ENCODE measurements around the gene ATP6V0A4. TPM values are rescaled to one million over a fixed set of nuclear protein-coding genes. Genes with fewer than 3 reads are reported as not detected.

ATP6V0A4 gene
- polyA plus RNA-seq, 4 donors = 61.9 to 79.1 (median 68.1) TPM

DNA sequence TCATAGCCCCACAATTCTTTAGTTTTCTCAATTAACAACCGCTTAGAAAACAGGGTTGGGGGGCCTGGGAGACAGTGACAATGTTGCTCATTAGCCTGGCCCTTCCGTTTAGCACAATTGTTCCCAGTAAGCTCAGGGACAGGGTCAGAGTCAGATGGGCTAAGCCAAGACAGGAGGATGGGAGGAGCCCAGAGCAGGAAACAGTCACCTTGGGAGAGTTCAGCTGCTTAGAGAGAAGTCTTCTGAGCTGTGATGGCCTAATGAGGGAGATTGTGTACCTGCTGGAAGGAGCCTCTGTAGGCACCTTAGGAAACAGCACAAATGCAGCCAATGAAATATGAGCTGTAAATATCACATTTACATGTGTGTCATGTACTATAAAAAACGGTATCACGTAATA, 132.7 kb downstream of the ATP6V0A4 start:
- no peak for DNase-seq (ENCODE audit: low read depth in 4 of 4, low spot score in 2 of 4)

DNA sequence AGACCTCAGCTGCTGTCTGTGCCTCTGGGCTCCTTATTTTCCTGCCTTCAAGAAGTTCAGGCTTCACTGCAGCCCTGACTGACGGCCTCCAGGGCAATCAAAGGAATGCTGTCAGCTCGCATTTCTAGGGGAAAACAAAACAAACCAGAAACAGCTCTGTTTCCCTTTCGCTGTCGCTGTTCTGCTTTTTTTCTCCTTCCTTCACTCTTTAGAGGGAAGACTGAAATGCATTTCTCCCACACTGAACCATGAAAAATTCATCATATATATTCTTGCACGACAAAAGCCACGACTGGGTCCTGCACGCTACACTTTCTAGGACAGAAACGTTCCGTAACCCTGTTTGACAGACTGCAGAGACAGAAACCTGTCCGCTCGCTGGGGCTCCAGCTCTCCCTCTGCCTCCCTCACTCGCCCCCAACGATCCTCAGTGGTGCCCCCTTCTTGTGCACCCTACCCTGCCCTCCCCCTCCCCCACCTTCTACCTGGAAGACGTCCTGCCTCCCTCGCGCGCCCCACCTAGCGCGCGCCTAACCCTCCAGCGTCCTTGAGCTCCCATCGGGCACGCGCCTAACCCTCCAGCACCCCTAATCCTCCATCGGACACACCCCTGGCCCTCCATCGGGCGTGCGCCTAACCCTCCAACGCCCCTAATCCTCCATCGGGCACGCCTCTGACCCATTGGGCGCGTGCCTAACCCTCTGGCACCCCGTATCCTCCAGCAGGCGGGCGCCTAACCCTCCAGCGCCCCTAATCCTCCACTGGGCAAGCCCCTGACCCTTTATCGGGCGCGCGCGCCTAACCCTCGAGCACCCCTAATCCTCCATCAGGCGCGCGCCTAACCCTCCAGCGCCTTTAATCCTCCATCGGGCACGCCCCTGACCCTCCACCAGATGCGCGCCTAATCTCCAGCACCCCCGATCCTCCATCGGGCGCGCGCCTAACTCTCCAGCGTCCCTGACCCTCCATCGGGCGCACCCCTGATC, 134.0 kb downstream of the ATP6V0A4 start:
- DNase-seq (ENCODE audit: low read depth in 4 of 4, low spot score in 2 of 4) = peak in 2 of 4 donors; percentile 43 to 61

DNA sequence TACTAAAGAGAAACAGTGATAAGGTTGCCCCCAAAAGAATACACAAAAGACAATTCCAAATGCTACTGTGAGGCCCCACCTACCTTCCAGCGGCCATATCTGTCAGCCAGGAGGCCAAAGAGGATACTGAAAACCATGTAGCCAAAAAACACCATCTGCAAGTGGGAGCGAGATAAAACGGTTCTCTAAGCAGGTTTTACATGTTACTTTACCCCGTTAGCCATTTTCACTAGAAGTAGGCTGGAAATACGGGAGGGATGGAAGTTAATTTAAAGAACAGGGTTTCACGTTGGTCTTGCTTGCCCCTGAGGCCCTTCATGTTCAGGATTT, 135.0 kb downstream of the ATP6V0A4 start:
- DNase-seq (ENCODE audit: low read depth in 4 of 4, low spot score in 2 of 4) = no peak

DNA sequence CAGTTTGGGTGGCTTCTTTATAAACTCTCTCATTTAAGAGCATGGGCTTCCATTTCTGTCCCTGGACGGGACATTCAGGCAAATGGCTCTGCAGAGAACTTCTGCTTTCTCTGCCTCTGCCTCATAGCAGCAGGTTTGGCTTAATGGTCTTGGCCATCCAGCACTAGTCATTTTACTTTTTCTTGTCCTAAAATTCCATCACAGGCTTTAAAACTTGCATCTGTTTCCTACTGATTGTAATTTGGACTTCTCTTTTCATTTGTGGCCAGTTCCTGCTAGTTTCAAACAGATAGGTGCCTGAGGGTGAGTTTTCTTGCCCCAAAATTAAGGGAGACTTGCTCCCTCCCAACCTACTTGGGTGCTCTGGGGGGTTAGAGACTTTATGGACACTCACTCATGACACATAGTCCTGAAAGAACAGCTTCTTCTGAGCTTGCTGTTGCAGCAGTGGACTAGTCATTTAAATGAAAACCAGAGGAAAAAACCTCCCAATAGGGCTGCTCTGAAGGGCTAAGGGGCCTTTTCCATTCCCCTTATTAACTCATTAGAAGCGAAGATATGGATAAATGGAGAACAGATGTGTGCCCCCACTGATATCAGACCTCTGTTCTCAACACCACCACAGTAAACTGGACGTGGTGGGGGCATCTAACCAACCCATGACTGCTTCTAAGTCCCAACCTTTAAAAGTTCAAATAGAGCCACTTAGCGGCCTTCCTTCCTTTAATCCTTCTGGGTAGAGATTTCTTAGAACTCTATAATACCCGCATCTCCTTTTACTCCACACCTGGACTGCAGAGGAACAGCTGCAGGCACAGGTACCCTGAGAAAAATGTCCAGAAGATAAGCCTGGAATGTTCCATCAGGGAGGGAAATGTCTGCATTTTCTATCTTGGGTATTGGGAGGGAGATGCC, 135.7 kb downstream of the ATP6V0A4 start:
- no peak for DNase-seq (ENCODE audit: low read depth in 4 of 4, low spot score in 2 of 4)

DNA sequence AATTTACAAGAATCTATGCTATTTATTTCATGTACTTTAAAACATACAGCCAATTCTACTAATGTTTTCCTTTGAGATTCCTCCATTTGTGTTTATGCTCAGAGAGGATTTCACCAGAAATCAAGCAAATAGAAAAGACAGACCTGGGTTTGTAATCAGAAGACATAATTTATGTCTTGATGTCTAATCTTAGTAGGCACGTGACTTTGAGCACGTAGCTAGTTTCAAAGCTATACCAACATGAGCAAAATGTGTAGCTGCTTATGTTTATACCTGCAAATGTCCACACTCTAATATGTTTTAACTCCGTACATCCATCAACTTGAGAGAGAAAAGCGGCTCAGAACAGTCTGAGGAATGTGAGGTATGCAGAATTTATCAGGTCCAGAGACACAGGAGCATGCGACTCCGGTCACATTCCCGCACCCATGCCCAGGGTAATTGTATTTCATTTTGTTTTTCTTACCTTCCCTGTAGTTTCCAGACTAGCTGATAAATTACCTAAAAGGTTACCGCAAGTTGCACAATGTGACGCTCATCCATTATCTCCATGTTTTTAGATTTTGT, 136.8 kb downstream of the ATP6V0A4 start:
- DNase-seq (ENCODE audit: low read depth in 4 of 4, low spot score in 2 of 4) = no peak

DNA sequence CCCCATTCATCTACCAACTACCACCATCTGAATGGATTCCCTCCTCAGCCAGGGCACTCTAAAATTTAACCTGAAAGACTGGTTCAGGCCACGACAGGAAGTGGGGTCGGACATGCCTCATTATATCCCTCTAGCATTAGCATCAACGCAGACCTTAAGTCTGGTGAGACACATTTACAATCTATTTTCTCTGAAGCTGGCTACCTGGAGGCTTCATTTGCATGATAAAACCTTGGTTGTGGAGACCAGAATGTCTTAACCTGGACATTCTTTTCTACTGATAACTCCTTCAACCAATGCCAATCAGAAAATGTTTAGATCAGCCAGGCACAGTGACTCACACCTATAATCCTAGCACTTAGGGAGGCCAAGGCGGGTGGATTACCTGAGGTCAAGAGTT, 139.1 kb downstream of the ATP6V0A4 start:
- DNase-seq (ENCODE audit: low read depth in 4 of 4, low spot score in 2 of 4) = no peak

DNA sequence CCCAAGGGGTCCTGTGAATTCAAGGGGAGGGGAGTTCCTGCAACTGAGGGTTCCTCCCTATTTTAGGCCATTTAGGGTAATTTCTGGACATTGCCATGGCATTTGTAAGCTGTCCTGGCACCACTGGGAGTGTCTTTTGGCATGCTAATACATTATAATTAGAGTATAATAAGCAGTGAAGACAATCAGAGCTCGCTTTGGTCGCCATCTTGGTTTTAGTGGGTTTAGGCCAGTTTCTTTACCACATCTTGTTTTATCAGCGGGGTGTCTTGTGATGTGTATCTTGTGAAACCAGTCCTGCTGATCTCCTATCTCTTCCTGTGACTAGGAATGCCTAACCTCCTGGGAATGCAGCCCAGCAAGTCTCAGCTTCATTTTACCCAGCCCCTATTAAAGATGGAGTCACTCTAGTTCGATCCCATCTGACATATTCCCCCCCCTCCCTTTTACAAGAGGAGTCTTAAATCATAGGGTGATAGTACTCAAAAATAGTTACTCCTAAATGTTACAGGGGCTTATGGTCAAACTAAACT, 140.1 kb downstream of the ATP6V0A4 start:
- DNase-seq (ENCODE audit: low read depth in 4 of 4, low spot score in 2 of 4) = no peak

DNA sequence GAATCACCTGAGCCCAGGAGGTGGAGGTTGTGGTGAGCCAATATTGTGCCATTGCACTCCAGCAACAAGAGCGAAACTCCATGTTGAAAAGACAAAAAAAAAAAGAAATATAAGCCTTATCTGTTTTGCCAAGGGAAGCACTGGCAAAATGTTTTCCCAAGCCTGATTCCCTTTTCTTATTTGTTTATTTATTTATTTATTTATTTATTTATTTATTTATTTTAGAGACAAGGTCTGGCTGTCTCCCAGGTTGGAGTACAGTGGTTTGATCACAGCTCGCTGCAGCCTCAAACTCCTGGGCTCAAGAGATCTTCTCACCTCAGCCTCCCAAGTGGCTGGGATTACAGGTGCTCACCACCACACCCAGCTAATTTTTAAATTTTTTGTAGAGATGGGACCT, 141.0 kb downstream of the ATP6V0A4 start:
- DNase-seq (ENCODE audit: low read depth in 4 of 4, low spot score in 2 of 4) = no peak

Other genes starting within 250 kb of the ATP6V0A4 start
- 1 to 10 TPM; 2.5 to 3.9 (median 2.9) TPM for gene SVOPL, start 96.8 kb downstream of the ATP6V0A4 start, polyA plus RNA-seq (ENCODE audit: insufficient read length in 4 of 4)
- 10 to 100 TPM; 43.2 to 49.2 (median 44.1) TPM for gene TMEM213, start 202 bp downstream of the ATP6V0A4 start, polyA plus RNA-seq (ENCODE audit: insufficient read length in 4 of 4)
- gene KIAA1549, start 183.2 kb upstream of the ATP6V0A4 start, polyA plus RNA-seq (ENCODE audit: insufficient read length in 4 of 4) = 10 to 100 TPM; 10.7 to 17.5 (median 12.8) TPM
- 10 to 100 TPM; 15.4 to 31.3 (median 23.7) TPM for gene ZC3HAV1L, start 237.8 kb upstream of the ATP6V0A4 start, polyA plus RNA-seq (ENCODE audit: insufficient read length in 4 of 4)